Nephron (organoid): ENCODE data around the gene KCNK15.
"Not testable (repeated sequence)": the region's sequence is repeated elsewhere in the genome, so short reads cannot be mapped to it uniquely, and the experiment has no call there.

Experiments
- H3K27ac Mint-ChIP-seq, 3 experiments: 2 replicates each; pipeline ENCODE4 v1.8.0; 2020; ENCODE audit warnings: mixed read lengths in 3 of 3, mild to moderate bottlenecking in 2 of 3, moderate library complexity in 1 of 3
- H3K27me3 Mint-ChIP-seq: 2 replicates; pipeline ENCODE4 v1.8.0; 2021; ENCODE audit warnings: low read depth, mild to moderate bottlenecking, moderate library complexity, mixed read lengths
- H3K36me3 Mint-ChIP-seq: 2 replicates; pipeline ENCODE4 v1.8.0; 2020; ENCODE audit warnings: low read depth, mixed read lengths
- H3K4me1 Mint-ChIP-seq: 2 replicates; pipeline ENCODE4 v1.8.0; 2020; ENCODE audit warnings: mixed read lengths
- H3K4me3 Mint-ChIP-seq, 3 experiments: 2 replicates each; pipeline ENCODE4 v1.8.0; 2020; ENCODE audit warnings: mild to moderate bottlenecking in 3 of 3, mixed read lengths in 3 of 3, moderate library complexity in 2 of 3
- H3K9me3 Mint-ChIP-seq: 2 replicates; pipeline ENCODE4 v1.8.0; 2020; ENCODE audit warnings: mixed read lengths
- CTCF ChIP-seq, 3 experiments: fragments of 200-600 bp; sonication (generic); IDR thresholded peaks; one replicate each; pipeline ENCODE4 v1.5.0; 2021; ENCODE audit warnings: antibody characterized with exemption in 3 of 3; ENCODE audit not compliant: unreplicated experiment in 3 of 3

Gene KCNK15

GRCh38 chr20:44762466-44763140 is 16.9 kb downstream of the KCNK15 start:
- TF ChIP-seq CTCF (IDR thresholded peaks at IDR 0.05; ENCODE audit: unreplicated experiment in 3 of 3), result no peak
- Mint-ChIP-seq H3K36me3 (no peaks in the 10 kb centered on the region), H3K9me3 (no peaks in the 10 kb centered on the region), H3K4me3 (no peak overlapping the region), H3K27me3 (peaks cover 7% of the 10 kb centered on the region), H3K4me1 (no peaks in the 10 kb centered on the region), H3K27ac (no peak overlapping the region)

GRCh38 chr20:44763798-44764197 is 18.1 kb downstream of the KCNK15 start:
- not testable (repeated sequence) for H3K27me3 Mint-ChIP-seq, H3K27ac Mint-ChIP-seq, H3K36me3 Mint-ChIP-seq, H3K9me3 Mint-ChIP-seq, H3K4me3 Mint-ChIP-seq, H3K4me1 Mint-ChIP-seq

- Mint-ChIP-seq H3K4me3 (no peak overlapping the region), H3K9me3 (no peaks in the 10 kb centered on the region), H3K27me3 (peaks cover 7% of the 10 kb centered on the region), H3K27ac (no peak overlapping the region), H3K36me3 (no peaks in the 10 kb centered on the region), H3K4me1 (no peaks in the 10 kb centered on the region)
- TF ChIP-seq CTCF (IDR thresholded peaks at IDR 0.05; ENCODE audit: unreplicated experiment in 3 of 3), result no peak
Observed at GRCh38 chr20:44765091-44765490, 19.4 kb downstream of the KCNK15 start.

GRCh38 chr20:44765701-44766347 is 20.2 kb downstream of the KCNK15 start:
- peaks cover 3% of the 10 kb centered on the region for H3K27me3 Mint-ChIP-seq
- H3K27ac Mint-ChIP-seq, result no peak overlapping the region
- H3K4me1 Mint-ChIP-seq, result no peaks in the 10 kb centered on the region
- H3K4me3 Mint-ChIP-seq, result no peak overlapping the region
- no peak for TF ChIP-seq CTCF (IDR thresholded peaks at IDR 0.05; ENCODE audit: unreplicated experiment in 3 of 3)
- no peaks in the 10 kb centered on the region for H3K9me3 Mint-ChIP-seq
- no peaks in the 10 kb centered on the region for H3K36me3 Mint-ChIP-seq

- H3K27me3 Mint-ChIP-seq, result peaks cover 3% of the 10 kb centered on the region
- no peaks in the 10 kb centered on the region for H3K9me3 Mint-ChIP-seq
- H3K27ac Mint-ChIP-seq, result no peak overlapping the region
- H3K4me3 Mint-ChIP-seq, result no peak overlapping the region
- H3K36me3 Mint-ChIP-seq, result no peaks in the 10 kb centered on the region
- no peak for TF ChIP-seq CTCF (IDR thresholded peaks at IDR 0.05; ENCODE audit: unreplicated experiment in 3 of 3)
- no peaks in the 10 kb centered on the region for H3K4me1 Mint-ChIP-seq
Observed at GRCh38 chr20:44768256-44768655, 22.6 kb downstream of the KCNK15 start.

- Mint-ChIP-seq H3K36me3 (no peaks in the 10 kb centered on the region), H3K4me1 (no peaks in the 10 kb centered on the region), H3K9me3 (no peaks in the 10 kb centered on the region), H3K4me3 (no peak overlapping the region), H3K27ac (no peak overlapping the region), H3K27me3 (peaks cover 3% of the 10 kb centered on the region)
- TF ChIP-seq CTCF (IDR thresholded peaks at IDR 0.05; ENCODE audit: unreplicated experiment in 3 of 3), result no peak
Observed at GRCh38 chr20:44768854-44769480, 23.3 kb downstream of the KCNK15 start.
